HepG2 (cell line): Measurements from ENCODE around the gene MTPN. TPM values are rescaled to one million over a fixed set of nuclear protein-coding genes. Genes with fewer than 3 reads are reported as not detected.

ENCODE experiments used
- ATAC-seq: fragments of 200-7000 bp; cut with Tn5 transposase; 3 replicates; pipeline ENCODE4 v1.9.1; 2020; ENCODE audit warnings: mild to moderate bottlenecking, moderate library complexity
- BruUV-seq: library from RNA; stranded (reverse); fragments of 400-500 nt; replicated peaks from 2 replicates; lab custom pipeline; 2021; lab: Mats Ljungman, UMichigan
- CTCF ChIA-PET: fragments of 300-600 bp; formaldehyde crosslinking; extraction: SDS; loops from one replicate; lab custom pipeline; 2021; ENCODE audit warnings: low total read pairs, inconsistent platforms, low intra/inter-chr PET ratio; lab: Yijun Ruan, JAX
- POLR2A ChIA-PET: fragments of 350-600 bp; sonication (Branson Sonifier 250); formaldehyde crosslinking; loops from one replicate; lab custom pipeline; 2020; ENCODE audit warnings: antibody characterized with exemption, inconsistent platforms; lab: Yijun Ruan, JAX
- DNase-seq: peaks from one replicate; pipeline ENCODE4 v3.0.0-alpha.2; 2015; ENCODE audit warnings: low spot score
- FAIRE-seq: peaks from 3 replicates; lab custom pipeline; 2011; peaks lifted over from hg19 to GRCh38; lab: Jason Lieb, UNC
- H2AFZ ChIP-seq: one replicate; pipeline ENCODE4 v1.6.1; 2011; ENCODE audit warnings: low read length, inconsistent platforms
- H3K27ac ChIP-seq: fragments of 300-600 bp; 3 replicates; pipeline ENCODE4 v1.8.0; 2011; ENCODE audit warnings: mixed run types, mild to moderate bottlenecking, mixed read lengths, low read length, inconsistent platforms; ENCODE audit not compliant: insufficient read depth; ENCODE audit errors: extremely low read length
- H3K27me3 ChIP-seq, 2 experiments: fragments of 200-600 bp in 1 of 2; 2 replicates in 1 of 2; 3 replicates in 1 of 2; pipeline versions ENCODE4 v1.6.0 to v1.8.0; 2011; ENCODE audit warnings: low read length in 2 of 2, mild to moderate bottlenecking in 2 of 2, moderate library complexity in 2 of 2, inconsistent platforms in 1 of 2; ENCODE audit not compliant: insufficient read depth in 2 of 2, control insufficient read depth in 1 of 2
- H3K36me3 ChIP-seq, 2 experiments: fragments of 200-600 bp in 1 of 2; replicated peaks in 1 of 2; 2 replicates in 1 of 2; 3 replicates in 1 of 2; pipeline versions ENCODE4 v1.5.1 to v1.8.0; 2011; ENCODE audit warnings: low read length in 2 of 2, inconsistent platforms in 1 of 2; ENCODE audit not compliant: insufficient read depth in 2 of 2, control insufficient read depth in 1 of 2
- H3K4me1 ChIP-seq: 2 replicates; pipeline ENCODE4 v1.5.1; 2012; ENCODE audit warnings: low read length, inconsistent platforms; ENCODE audit not compliant: insufficient read depth
- H3K4me2 ChIP-seq: 2 replicates; pipeline ENCODE4 v1.6.0; 2011; ENCODE audit warnings: low read depth, low read length, inconsistent platforms
- H3K4me3 ChIP-seq, 3 experiments: fragments of 200-600 bp in 1 of 3; sonication (generic), shearing (Covaris generic) in 1 of 3; replicated peaks in 1 of 3; 2 replicates each; pipeline ENCODE4 v1.5.1; 2011 to 2016; ENCODE audit warnings: low read length in 3 of 3, inconsistent platforms in 2 of 3, low read depth in 2 of 3, mild to moderate bottlenecking in 2 of 3, control low read depth in 1 of 3, mixed read lengths in 1 of 3; ENCODE audit not compliant: insufficient read depth in 1 of 3
- H3K79me2 ChIP-seq: one replicate; pipeline ENCODE4 v1.6.1; 2011; ENCODE audit warnings: low read length, inconsistent platforms; ENCODE audit not compliant: insufficient read depth
- H3K9ac ChIP-seq: 2 replicates; pipeline ENCODE4 v1.6.0; 2011; ENCODE audit warnings: mild to moderate bottlenecking, low read depth, low read length, inconsistent platforms; ENCODE audit not compliant: insufficient read depth
- H3K9me3 ChIP-seq: 2 replicates; pipeline ENCODE4 v1.5.1; 2012; ENCODE audit warnings: mild to moderate bottlenecking, low read length
- H4K20me1 ChIP-seq: 2 replicates; pipeline ENCODE4 v1.6.0; 2011; ENCODE audit warnings: inconsistent platforms, mild to moderate bottlenecking, low read length, moderate library complexity; ENCODE audit not compliant: insufficient read depth
- HNRNPUL1 ChIP-seq: fragments of 200-400 bp; formaldehyde crosslinking; IDR thresholded peaks from 2 replicates; pipeline ENCODE4 v1.6.1; 2017; ENCODE audit warnings: low read depth, mild to moderate bottlenecking, low read length, moderate library complexity
- RFXAP ChIP-seq: sonication (generic); formaldehyde crosslinking; IDR thresholded peaks from 2 replicates; pipeline ENCODE4 v1.4.0; 2020; ENCODE audit warnings: missing genetic modification reagents, borderline replicate concordance
- WGBS: methylation state at CpG from one replicate; pipeline ENCODE4 v1.1.6; 2017; ENCODE audit warnings: low lambda C conversion rate; 5-methylcytosine and 5-hydroxymethylcytosine counted together
- in situ Hi-C: cut with HindIII; loops from 2 replicates; pipeline ENCODE4 v1.10.0; 2017; ENCODE audit warnings: low pct_unique_long_range_greater_than_20kb; ENCODE audit not compliant: extremely low pct_ligation_motif_present
- intact Hi-C: fragments of 100-400 bp; cut with micrococcal nuclease; formaldehyde crosslinking; loops from one replicate; pipeline ENCODE4 v1.10.0; 2022; ENCODE audit not compliant: unreplicated experiment
- polyA plus RNA-seq, 8 experiments: library from polyadenylated mRNA; depleted of rRNA in 3 of 8; stranded (reverse) in 7 of 8; unstranded in 1 of 8; fragments of >200 nt; fragmentation: Illumina TruSeq in 4 of 8; extraction: Trizol in 4 of 8; gene quantifications; 2 replicates each; pipeline versions ENCODE4 v1.2.1 to v1.2.3, GENCODE V29; 2011 to 2016; ENCODE audit warnings: low read depth in 4 of 8, missing spikeins in 1 of 8, mixed read lengths in 1 of 8; ENCODE audit not compliant: insufficient read depth in 1 of 8
- total RNA-seq, 5 experiments: library from RNA; depleted of rRNA; stranded (reverse); fragments of >200 nt; fragmentation: Illumina TruSeq; extraction: Trizol; gene quantifications; 2 replicates each; pipeline ENCODE4 v1.2.3, GENCODE V29; 2016; ENCODE audit warnings: low read depth in 1 of 5
- TF ChIP-seq, protein P1 (sequence below): sonication (generic); formaldehyde crosslinking; IDR thresholded peaks from 2 replicates; pipeline ENCODE4 v1.9.0; 2021; ENCODE audit warnings: missing genetic modification reagents, borderline replicate concordance
- TF ChIP-seq, protein P2 (sequence below): sonication (generic); formaldehyde crosslinking; IDR thresholded peaks from 2 replicates; pipeline ENCODE4 v1.4.0; 2020; ENCODE audit warnings: missing genetic modification reagents
- TF ChIP-seq, protein P3 (sequence below): sonication (generic); formaldehyde crosslinking; conservative IDR thresholded peaks from 2 replicates; pipeline ENCODE4 v1.8.1; 2023; ENCODE audit warnings: missing genetic modification reagents

The MTPN gene
- total and polyA plus RNA-seq, 2 of the 13 experiments (the other 11 are each of a cell fraction or from before 2014, with no cell fraction given) = 31.1 to 71.7 TPM

DNA sequence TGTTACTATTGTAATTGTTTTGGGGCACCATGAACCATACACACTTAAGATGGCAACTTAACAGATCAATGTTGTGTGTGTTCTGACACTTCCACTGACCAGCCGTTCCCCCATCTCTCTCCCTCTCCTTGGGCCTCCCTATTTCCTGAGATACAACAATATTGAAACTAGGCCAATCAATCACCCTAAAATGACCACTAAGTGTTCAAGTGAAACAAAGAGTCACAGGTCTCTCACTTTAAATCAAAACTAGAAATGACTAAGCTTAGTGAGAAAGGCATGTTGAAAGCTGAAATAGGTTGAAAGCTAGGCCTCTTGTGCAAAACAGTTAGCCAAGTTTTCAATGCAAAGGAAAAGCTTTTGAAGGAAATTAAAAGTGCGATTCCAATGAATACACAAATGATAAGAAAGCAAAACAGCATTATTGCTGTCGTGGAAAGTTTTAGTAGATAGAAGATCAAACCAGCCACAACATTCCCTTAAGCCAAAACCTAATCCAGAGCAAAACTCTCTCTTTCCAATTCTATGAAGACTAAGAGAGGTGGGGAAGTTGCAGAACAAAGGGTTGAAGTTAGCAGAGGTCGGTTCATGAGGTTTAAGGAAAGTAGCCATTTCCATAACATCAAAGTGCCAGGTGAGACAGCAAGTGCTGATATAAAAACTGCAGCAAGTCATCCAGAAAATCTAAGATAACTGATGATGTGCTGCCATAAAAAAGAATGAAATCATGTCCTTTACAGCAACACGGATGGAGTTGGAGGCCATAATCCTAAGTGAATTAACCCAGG is 90.6 kb downstream of the MTPN start:
- Histone ChIP-seq H3K4me1 (no peaks in the 10 kb centered on the region), H3K9me3 (no peaks in the 10 kb centered on the region), H3K9ac (no peak overlapping the region), H4K20me1 (no peaks in the 10 kb centered on the region), H3K27ac (no peak overlapping the region), H3K27me3 (peaks cover 0 to 13% of the 10 kb centered on the region in 2 experiments; a peak in 2 of 5 replicates), H3K4me3 (no peak overlapping the region), H3K79me2 (no peaks in the 10 kb centered on the region), H3K4me2 (no peak overlapping the region), H2AFZ (no peak overlapping the region), H3K36me3 (no peaks in the 10 kb centered on the region)
- in situ Hi-C loops (no loop called here), intact Hi-C loops (no loop called here)
- no TSS peak for BruUV-seq
- FAIRE-seq (no peak), ATAC-seq (no peak), DNase-seq (no peak)
- POLR2A ChIA-PET = no interaction called here
- WGBS = 23% methylated on average over 5 of the region's 5 CpGs
- CTCF ChIA-PET = no interaction called here
- TF ChIP-seq, protein P1, sequence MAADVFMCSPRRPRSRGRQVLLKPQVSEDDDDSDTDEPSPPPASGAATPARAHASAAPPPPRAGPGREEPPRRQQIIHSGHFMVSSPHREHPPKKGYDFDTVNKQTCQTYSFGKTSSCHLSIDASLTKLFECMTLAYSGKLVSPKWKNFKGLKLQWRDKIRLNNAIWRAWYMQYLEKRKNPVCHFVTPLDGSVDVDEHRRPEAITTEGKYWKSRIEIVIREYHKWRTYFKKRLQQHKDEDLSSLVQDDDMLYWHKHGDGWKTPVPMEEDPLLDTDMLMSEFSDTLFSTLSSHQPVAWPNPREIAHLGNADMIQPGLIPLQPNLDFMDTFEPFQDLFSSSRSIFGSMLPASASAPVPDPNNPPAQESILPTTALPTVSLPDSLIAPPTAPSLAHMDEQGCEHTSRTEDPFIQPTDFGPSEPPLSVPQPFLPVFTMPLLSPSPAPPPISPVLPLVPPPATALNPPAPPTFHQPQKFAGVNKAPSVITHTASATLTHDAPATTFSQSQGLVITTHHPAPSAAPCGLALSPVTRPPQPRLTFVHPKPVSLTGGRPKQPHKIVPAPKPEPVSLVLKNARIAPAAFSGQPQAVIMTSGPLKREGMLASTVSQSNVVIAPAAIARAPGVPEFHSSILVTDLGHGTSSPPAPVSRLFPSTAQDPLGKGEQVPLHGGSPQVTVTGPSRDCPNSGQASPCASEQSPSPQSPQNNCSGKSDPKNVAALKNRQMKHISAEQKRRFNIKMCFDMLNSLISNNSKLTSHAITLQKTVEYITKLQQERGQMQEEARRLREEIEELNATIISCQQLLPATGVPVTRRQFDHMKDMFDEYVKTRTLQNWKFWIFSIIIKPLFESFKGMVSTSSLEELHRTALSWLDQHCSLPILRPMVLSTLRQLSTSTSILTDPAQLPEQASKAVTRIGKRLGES (CRISPR knock-in tag) = no peak
- TF ChIP-seq HNRNPUL1 (no peak), RFXAP (no peak)
- TF ChIP-seq, protein P2, sequence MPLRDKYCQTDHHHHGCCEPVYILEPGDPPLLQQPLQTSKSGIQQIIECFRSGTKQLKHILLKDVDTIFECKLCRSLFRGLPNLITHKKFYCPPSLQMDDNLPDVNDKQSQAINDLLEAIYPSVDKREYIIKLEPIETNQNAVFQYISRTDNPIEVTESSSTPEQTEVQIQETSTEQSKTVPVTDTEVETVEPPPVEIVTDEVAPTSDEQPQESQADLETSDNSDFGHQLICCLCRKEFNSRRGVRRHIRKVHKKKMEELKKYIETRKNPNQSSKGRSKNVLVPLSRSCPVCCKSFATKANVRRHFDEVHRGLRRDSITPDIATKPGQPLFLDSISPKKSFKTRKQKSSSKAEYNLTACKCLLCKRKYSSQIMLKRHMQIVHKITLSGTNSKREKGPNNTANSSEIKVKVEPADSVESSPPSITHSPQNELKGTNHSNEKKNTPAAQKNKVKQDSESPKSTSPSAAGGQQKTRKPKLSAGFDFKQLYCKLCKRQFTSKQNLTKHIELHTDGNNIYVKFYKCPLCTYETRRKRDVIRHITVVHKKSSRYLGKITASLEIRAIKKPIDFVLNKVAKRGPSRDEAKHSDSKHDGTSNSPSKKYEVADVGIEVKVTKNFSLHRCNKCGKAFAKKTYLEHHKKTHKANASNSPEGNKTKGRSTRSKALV = no peak
- TF ChIP-seq, protein P3, sequence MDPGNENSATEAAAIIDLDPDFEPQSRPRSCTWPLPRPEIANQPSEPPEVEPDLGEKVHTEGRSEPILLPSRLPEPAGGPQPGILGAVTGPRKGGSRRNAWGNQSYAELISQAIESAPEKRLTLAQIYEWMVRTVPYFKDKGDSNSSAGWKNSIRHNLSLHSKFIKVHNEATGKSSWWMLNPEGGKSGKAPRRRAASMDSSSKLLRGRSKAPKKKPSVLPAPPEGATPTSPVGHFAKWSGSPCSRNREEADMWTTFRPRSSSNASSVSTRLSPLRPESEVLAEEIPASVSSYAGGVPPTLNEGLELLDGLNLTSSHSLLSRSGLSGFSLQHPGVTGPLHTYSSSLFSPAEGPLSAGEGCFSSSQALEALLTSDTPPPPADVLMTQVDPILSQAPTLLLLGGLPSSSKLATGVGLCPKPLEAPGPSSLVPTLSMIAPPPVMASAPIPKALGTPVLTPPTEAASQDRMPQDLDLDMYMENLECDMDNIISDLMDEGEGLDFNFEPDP (CRISPR knock-in tag) = no peak
